ENCODE data around the gene IRGC. TPM values are rescaled to one million over a fixed set of nuclear protein-coding genes. Genes with fewer than 3 reads are reported as not detected.

The IRGC gene
- total RNA-seq, 1 experiment from 2014 or later: not detected

DNA sequence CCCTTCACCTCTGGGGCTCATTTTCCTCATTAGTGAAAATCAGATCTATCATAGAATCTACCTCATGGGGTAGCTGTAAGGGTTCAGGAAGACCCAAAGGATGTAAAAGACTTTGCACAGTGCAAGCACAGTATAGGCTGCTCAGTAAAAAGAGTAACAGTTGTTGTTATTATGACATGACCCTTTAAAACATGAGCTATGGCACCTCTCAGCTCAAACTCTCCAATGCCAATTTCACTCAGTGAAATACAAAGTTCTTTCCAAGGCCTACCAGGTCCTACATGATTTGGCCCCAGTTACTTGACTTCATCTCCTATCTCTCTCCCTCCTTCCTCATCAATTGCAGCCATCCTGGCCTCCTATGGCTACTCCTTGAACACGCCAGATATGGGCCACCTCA, 34.0 kb downstream of the IRGC start:
- H3K4me1 Mint-ChIP-seq (ENCODE audit: low read depth, unreplicated experiment): peaks cover 10% of the 10 kb centered on the region
- BruUV-seq (replicated peaks): no TSS peak
- H3K4me3 Mint-ChIP-seq (ENCODE audit: low read depth, unreplicated experiment): no peak overlapping the region
- intact Hi-C loops (cut with micrococcal nuclease; ENCODE audit: unreplicated experiment): no loop called here
- CTCF ChIA-PET: no interaction called here
- no peak for DNase-seq
- TF ChIP-seq, protein P1, sequence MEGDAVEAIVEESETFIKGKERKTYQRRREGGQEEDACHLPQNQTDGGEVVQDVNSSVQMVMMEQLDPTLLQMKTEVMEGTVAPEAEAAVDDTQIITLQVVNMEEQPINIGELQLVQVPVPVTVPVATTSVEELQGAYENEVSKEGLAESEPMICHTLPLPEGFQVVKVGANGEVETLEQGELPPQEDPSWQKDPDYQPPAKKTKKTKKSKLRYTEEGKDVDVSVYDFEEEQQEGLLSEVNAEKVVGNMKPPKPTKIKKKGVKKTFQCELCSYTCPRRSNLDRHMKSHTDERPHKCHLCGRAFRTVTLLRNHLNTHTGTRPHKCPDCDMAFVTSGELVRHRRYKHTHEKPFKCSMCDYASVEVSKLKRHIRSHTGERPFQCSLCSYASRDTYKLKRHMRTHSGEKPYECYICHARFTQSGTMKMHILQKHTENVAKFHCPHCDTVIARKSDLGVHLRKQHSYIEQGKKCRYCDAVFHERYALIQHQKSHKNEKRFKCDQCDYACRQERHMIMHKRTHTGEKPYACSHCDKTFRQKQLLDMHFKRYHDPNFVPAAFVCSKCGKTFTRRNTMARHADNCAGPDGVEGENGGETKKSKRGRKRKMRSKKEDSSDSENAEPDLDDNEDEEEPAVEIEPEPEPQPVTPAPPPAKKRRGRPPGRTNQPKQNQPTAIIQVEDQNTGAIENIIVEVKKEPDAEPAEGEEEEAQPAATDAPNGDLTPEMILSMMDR (IDR thresholded peaks at IDR 0.05; ENCODE audit: unreplicated experiment): no peak
- no peaks in the 10 kb centered on the region for H3K9me3 Mint-ChIP-seq (ENCODE audit: low read depth, unreplicated experiment)
- H3K27ac Mint-ChIP-seq (ENCODE audit: unreplicated experiment): no peak overlapping the region
- H3K27me3 Mint-ChIP-seq (ENCODE audit: unreplicated experiment): no peaks in the 10 kb centered on the region
- peaks cover 39% of the 10 kb centered on the region for H3K36me3 Mint-ChIP-seq (ENCODE audit: insufficient read depth, unreplicated experiment)

DNA sequence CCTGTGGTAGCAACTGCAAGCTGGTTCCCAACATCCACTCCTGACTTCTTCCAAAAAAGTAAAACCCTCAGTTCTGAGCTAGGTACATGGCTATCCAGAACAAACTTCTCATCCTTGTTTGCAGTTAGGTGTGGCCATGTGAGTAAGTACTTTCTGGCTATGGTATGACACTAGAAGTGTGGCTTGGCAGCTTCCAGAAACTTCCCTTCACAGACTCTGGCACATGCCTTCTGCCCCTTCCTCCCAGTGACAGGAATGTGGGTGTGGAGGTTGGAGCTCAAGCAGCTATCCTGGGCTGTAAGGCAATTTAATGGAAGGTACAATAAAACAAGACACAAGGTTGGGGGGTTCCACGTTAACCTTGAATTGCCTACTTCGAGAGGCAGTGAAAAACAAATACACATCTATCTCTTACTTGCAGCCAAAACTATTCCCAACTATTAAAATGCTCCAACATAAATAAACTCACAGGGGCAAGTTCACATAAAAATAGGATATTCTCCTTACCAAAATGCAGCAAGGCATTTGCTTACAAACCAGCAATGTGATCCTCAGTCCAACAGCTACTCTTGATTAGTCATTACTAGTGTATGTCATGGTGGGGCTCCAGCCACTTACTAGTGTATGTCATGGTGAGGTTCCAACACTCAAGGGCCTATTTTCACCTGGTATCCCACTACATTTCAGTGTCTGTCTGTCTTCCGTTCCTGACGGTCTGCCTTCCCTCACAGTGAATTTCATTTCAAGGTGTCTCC, 35.8 kb downstream of the IRGC start:
- intact Hi-C loops (cut with micrococcal nuclease; ENCODE audit: unreplicated experiment): no loop called here
- no TSS peak for BruUV-seq (replicated peaks)
- peaks cover 20% of the 10 kb centered on the region for H3K4me1 Mint-ChIP-seq (ENCODE audit: low read depth, unreplicated experiment)
- H3K36me3 Mint-ChIP-seq (ENCODE audit: insufficient read depth, unreplicated experiment): peaks cover 44% of the 10 kb centered on the region
- no peak for DNase-seq
- no peak overlapping the region for H3K4me3 Mint-ChIP-seq (ENCODE audit: low read depth, unreplicated experiment)
- CTCF ChIA-PET: no interaction called here
- TF ChIP-seq, protein P1 (IDR thresholded peaks at IDR 0.05; ENCODE audit: unreplicated experiment): no peak
- no peaks in the 10 kb centered on the region for H3K9me3 Mint-ChIP-seq (ENCODE audit: low read depth, unreplicated experiment)
- H3K27me3 Mint-ChIP-seq (ENCODE audit: unreplicated experiment): no peaks in the 10 kb centered on the region
- no peak overlapping the region for H3K27ac Mint-ChIP-seq (ENCODE audit: unreplicated experiment)

DNA sequence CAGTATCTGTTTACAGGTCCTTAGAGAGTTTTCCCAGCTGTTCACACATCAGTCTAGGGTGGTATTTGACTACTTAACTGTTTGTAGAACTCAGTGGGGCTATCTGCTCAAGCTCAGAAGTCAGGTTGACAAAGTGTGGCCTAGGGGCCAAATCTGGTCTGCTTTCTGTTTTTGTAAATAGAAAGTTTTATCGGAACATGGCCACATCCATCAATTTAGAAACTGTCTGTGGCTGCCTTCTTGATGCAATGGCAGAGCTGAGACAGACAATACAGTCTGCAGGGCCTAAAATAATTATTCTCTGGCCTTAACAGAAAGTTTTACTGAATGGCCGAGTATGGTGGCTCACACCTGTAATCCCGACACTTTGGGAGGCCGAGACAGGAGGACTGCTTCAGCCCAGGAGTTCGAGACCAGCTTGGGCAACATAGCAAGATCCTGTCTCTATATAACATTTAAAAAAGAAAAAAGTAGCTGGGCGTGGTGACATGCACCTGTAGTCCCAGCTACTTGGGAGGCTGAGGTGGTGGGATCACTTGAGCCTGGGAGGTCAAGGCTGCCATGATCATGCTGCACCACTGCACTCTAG, 36.5 kb downstream of the IRGC start:
- peak overlapping the region; percentile 87 for H3K4me3 Mint-ChIP-seq (ENCODE audit: low read depth, unreplicated experiment)
- H3K27ac Mint-ChIP-seq (ENCODE audit: unreplicated experiment): no peak overlapping the region
- TF ChIP-seq, protein P1 (IDR thresholded peaks at IDR 0.05; ENCODE audit: unreplicated experiment): no peak
- no peak for DNase-seq
- peaks cover 27% of the 10 kb centered on the region for H3K4me1 Mint-ChIP-seq (ENCODE audit: low read depth, unreplicated experiment)
- intact Hi-C loops (cut with micrococcal nuclease; ENCODE audit: unreplicated experiment): no loop called here
- no peaks in the 10 kb centered on the region for H3K9me3 Mint-ChIP-seq (ENCODE audit: low read depth, unreplicated experiment)
- peaks cover 43% of the 10 kb centered on the region for H3K36me3 Mint-ChIP-seq (ENCODE audit: insufficient read depth, unreplicated experiment)
- CTCF ChIA-PET: interaction anchor here (1.1 to 2.7 kb wide), 3 partner anchors 7 to 32 kb away, joined by 3 to 14 read pairs (median 5); no protein-coding TSS in a partner anchor
- no TSS peak for BruUV-seq (replicated peaks)
- no peaks in the 10 kb centered on the region for H3K27me3 Mint-ChIP-seq (ENCODE audit: unreplicated experiment)

DNA sequence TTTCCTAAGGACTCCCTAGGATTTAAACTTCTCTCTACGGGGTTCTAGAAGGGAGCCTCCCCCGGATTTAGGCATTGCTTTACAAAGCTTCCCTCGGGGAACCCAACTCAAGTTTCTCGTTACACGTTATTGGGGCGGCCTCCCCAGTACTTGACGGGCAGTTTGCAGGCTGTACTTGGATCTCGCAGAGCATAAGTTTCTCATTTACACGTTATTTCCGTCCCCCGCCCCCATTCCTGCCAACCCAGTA, 38.3 kb downstream of the IRGC start:
- BruUV-seq (replicated peaks): no TSS peak
- H3K27me3 Mint-ChIP-seq (ENCODE audit: unreplicated experiment): no peaks in the 10 kb centered on the region
- peak overlapping the region; percentile 87 for H3K4me3 Mint-ChIP-seq (ENCODE audit: low read depth, unreplicated experiment)
- intact Hi-C loops (cut with micrococcal nuclease; ENCODE audit: unreplicated experiment): loop anchor here (2.0 kb wide), 1 partner anchor 55 kb away; no protein-coding TSS in a partner anchor
- no peak for DNase-seq
- no peaks in the 10 kb centered on the region for H3K9me3 Mint-ChIP-seq (ENCODE audit: low read depth, unreplicated experiment)
- H3K27ac Mint-ChIP-seq (ENCODE audit: unreplicated experiment): peak overlapping the region; percentile 95
- CTCF ChIA-PET: interaction anchor here (0.9 to 2.7 kb wide), 2 partner anchors 9 to 24 kb away, joined by 6 to 14 read pairs; no protein-coding TSS in a partner anchor
- TF ChIP-seq, protein P1 (IDR thresholded peaks at IDR 0.05; ENCODE audit: unreplicated experiment): no peak
- peaks cover 35% of the 10 kb centered on the region for H3K36me3 Mint-ChIP-seq (ENCODE audit: insufficient read depth, unreplicated experiment)
- peaks cover 43% of the 10 kb centered on the region for H3K4me1 Mint-ChIP-seq (ENCODE audit: low read depth, unreplicated experiment)

All from Calu3 (cell line).